Measurements from ENCODE around the gene FLNB. TPM values are rescaled to one million over a fixed set of nuclear protein-coding genes. Genes with fewer than 3 reads are reported as not detected.
A peak's percentile ranks its signal among the peaks of the same experiment; 100 is the strongest.

FLNB gene
- total RNA-seq, 1 donor from 2014 or later = 216 TPM

DNA sequence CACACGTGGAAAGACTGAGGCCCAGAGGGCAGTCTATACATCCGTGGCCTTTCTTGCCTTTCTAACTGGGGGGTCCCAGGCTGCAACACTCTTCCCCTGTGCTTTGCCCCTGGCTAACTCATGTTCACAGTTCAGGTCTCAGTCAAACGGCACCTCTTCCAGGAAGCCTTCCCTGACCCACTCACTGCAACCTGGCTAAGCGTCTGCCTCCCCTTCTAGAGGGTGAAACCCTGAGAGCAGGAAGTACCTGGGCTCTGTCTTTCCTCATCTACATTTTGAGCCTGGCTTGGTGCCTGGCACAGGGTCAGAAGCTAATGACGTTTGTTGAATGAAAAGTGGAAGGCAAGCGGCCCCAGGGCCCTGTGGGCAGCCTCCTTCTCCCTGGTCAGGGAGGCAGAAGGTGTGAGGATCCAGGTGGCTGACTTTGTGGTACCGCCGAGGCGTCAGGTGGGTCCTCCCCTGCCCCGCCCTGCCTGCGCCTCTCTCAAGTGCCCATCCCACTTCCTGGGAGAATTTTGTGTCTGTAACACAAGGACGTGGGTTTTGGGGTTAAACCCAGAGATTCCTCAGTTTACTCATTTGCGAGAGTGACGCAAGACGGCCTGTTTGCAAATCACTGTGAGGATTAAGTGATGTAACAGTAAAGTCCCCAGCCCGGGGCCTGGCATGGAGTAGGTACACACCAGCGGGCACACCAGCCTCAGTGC is 170.5 kb downstream of the FLNB start:
- peaks cover 4% of the 10 kb centered on the region for H3K36me3 Mint-ChIP-seq (ENCODE audit: low read depth, unreplicated experiment)
- no peak for DNase-seq (ENCODE audit: low spot score)

DNA sequence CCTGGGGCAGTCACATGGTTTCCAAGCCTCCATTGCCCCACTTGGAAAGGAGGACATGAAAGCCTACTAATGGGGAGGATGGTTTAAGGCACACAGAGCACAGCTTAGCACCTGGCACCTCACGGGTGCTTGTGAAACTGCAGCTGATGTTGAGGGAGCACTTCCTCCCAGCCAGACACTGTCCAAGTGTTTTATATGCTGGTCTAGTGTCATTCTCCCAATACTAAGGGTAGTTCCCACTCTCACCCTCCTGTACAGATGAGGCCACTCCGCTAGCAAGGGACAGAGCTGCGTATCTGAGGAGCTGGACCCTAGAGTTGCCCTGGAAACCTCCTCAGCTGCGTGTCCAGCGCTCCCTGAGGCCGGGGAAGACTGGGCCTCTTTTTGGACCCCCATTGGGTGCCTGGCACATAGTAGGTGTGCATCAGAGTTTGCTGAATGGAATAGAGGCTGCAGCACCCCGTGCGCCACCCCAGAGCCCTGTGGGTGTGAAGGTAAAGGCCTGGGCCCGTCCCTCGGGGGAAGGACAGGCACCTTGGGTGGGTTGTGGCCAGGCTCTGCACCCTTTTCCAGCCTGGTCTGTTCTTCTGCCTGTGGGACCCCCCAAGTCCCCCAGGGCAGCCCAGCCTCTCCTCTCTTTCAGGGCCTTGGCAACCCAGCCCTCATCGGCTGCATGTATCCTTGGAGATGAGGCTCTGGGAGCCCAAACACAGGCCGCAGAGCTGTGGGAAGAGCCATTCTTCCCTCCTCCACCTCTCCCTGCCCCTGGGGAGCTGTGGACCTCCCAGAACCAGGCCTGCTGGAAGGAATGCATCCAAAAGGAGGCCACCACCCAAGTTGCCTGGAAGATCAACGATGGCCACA is 171.2 kb downstream of the FLNB start:
- Mint-ChIP-seq H3K4me1 (ENCODE audit: unreplicated experiment) (peaks cover 31% of the 10 kb centered on the region), H3K9me3 (ENCODE audit: unreplicated experiment) (no peaks in the 10 kb centered on the region), H3K27ac (ENCODE audit: unreplicated experiment) (no peak overlapping the region), H3K36me3 (ENCODE audit: low read depth, unreplicated experiment) (peaks cover 4% of the 10 kb centered on the region), H3K4me3 (ENCODE audit: unreplicated experiment) (no peak overlapping the region), H3K27me3 (ENCODE audit: unreplicated experiment) (peaks cover 10% of the 10 kb centered on the region)
- TF ChIP-seq, protein P1, sequence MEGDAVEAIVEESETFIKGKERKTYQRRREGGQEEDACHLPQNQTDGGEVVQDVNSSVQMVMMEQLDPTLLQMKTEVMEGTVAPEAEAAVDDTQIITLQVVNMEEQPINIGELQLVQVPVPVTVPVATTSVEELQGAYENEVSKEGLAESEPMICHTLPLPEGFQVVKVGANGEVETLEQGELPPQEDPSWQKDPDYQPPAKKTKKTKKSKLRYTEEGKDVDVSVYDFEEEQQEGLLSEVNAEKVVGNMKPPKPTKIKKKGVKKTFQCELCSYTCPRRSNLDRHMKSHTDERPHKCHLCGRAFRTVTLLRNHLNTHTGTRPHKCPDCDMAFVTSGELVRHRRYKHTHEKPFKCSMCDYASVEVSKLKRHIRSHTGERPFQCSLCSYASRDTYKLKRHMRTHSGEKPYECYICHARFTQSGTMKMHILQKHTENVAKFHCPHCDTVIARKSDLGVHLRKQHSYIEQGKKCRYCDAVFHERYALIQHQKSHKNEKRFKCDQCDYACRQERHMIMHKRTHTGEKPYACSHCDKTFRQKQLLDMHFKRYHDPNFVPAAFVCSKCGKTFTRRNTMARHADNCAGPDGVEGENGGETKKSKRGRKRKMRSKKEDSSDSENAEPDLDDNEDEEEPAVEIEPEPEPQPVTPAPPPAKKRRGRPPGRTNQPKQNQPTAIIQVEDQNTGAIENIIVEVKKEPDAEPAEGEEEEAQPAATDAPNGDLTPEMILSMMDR (IDR thresholded peaks at IDR 0.05; ENCODE audit: unreplicated experiment) = no peak
- DNase-seq (ENCODE audit: low spot score) = no peak

More for the DNA sequence above, 170.5 kb downstream of the FLNB start:
- H3K27me3 Mint-ChIP-seq (ENCODE audit: unreplicated experiment) = peaks cover 14% of the 10 kb centered on the region
- peak overlapping the region; percentile 31 for H3K4me3 Mint-ChIP-seq (ENCODE audit: unreplicated experiment)
- TF ChIP-seq, protein P1 (IDR thresholded peaks at IDR 0.05; ENCODE audit: unreplicated experiment) = no peak
- H3K27ac Mint-ChIP-seq (ENCODE audit: unreplicated experiment) = peak overlapping the region; percentile 18
- H3K4me1 Mint-ChIP-seq (ENCODE audit: unreplicated experiment) = peaks cover 39% of the 10 kb centered on the region
- H3K9me3 Mint-ChIP-seq (ENCODE audit: unreplicated experiment) = no peaks in the 10 kb centered on the region

DNA sequence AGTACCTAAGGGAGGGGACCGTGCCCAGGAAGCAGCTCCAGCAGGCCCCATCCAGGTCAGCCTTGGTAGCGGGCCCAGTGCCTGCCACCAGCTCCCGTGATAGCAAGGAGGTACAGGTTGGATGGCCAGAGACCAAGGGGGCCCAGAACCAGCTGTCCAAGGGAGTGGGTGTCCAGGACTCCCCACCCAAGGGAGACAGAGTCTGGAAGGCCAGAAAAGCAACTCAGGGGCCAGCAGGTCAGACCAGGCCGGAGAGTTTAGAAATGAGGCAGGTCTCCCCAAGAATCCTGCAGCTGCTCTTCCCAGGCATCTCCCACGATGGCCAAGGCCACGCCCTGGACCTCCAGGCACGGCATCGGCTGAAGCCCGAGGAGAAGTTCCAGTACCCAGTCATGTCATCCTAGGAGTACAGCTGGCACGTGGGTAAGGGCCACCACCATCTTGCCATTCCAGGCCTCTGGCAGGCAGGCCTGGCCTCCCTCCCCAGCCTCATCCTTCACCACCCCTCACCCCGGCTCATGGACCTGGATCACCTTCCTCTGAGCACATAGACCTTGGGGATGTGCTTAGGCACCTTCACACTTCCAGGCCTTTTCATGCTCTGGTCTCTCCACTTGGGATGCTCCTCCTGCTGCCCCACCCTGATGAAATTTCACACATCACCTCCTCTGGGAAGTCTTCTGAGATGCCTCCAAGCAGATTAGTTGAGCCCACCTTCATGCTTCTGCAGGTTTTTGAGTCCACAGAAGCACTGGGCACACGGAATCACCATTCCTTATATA is 172.1 kb downstream of the FLNB start:
- H3K9me3 Mint-ChIP-seq (ENCODE audit: unreplicated experiment) = no peaks in the 10 kb centered on the region

DNA sequence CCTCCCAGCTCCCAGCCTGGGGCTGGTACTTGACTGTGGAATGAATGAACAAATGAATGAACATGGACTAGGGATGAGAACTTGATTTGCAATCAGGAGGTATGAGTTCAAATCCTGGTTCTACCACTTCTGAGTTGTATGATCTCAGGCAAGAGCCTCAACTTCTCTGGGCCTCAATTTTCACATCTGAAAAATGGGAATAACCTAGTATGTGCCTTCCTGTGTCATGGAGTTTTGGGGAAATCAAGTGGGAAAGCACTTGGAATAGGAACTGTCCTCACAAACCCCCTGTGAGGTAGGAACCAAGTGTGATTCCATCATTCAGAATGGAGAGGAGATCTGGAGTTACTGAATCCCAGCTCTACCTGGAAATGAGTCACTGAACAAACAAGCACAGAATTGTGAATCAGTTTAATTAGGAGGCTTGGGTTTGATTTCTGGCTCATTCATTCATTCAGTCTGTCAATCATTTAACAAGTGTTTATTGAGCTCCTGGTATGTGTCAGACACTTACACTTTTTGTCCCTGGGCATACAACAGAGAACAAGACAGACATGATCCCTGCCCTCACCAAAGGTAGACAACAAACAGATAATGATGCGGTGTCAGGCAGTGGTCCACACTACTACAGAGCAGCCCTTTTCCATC is 172.8 kb downstream of the FLNB start:
- TF ChIP-seq, protein P1 (IDR thresholded peaks at IDR 0.05; ENCODE audit: unreplicated experiment) = no peak
- no peaks in the 10 kb centered on the region for H3K9me3 Mint-ChIP-seq (ENCODE audit: unreplicated experiment)
- H3K27me3 Mint-ChIP-seq (ENCODE audit: unreplicated experiment) = peaks cover 10% of the 10 kb centered on the region
- peaks cover 4% of the 10 kb centered on the region for H3K36me3 Mint-ChIP-seq (ENCODE audit: low read depth, unreplicated experiment)
- H3K4me1 Mint-ChIP-seq (ENCODE audit: unreplicated experiment) = peaks cover 16% of the 10 kb centered on the region
- no peak overlapping the region for H3K4me3 Mint-ChIP-seq (ENCODE audit: unreplicated experiment)
- DNase-seq (ENCODE audit: low spot score) = no peak
- no peak overlapping the region for H3K27ac Mint-ChIP-seq (ENCODE audit: unreplicated experiment)

More for the DNA sequence above, 172.1 kb downstream of the FLNB start:
- H3K4me1 Mint-ChIP-seq (ENCODE audit: unreplicated experiment) = peaks cover 23% of the 10 kb centered on the region
- peaks cover 4% of the 10 kb centered on the region for H3K36me3 Mint-ChIP-seq (ENCODE audit: low read depth, unreplicated experiment)
- no peak overlapping the region for H3K4me3 Mint-ChIP-seq (ENCODE audit: unreplicated experiment)
- TF ChIP-seq, protein P1 (IDR thresholded peaks at IDR 0.05; ENCODE audit: unreplicated experiment) = no peak
- no peak overlapping the region for H3K27ac Mint-ChIP-seq (ENCODE audit: unreplicated experiment)
- H3K27me3 Mint-ChIP-seq (ENCODE audit: unreplicated experiment) = peaks cover 11% of the 10 kb centered on the region
- no peak for DNase-seq (ENCODE audit: low spot score)

Data from endothelial cell (in vitro differentiated cells).